Spleen (tissue), 11 donors: ENCODE results near the gene CNPPD1. TPM values are rescaled to one million over a fixed set of nuclear protein-coding genes. Genes with fewer than 3 reads are reported as not detected.

Source experiments
- DNase-seq: peaks from one replicate; pipeline ENCODE4 v3.0.0-alpha.2; 2020
- H3K27ac ChIP-seq, 8 donors: fragments of 200-600 bp; sonication (generic) in 7 of 8; 1 replicate in 4 of 8; 2 replicates in 4 of 8; pipeline versions ENCODE4 v1.5.0 to v1.8.0; 2016 to 2021; ENCODE audit warnings: inconsistent platforms in 4 of 8, mild to moderate bottlenecking in 4 of 8, moderate library complexity in 1 of 8
- H3K27me3 ChIP-seq, 7 donors: fragments of 200-600 bp; sonication (generic) in 6 of 7; replicated peaks in 1 of 7; 1 replicate in 4 of 7; 2 replicates in 3 of 7; pipeline versions ENCODE4 v1.5.0 to v1.8.0; 2016 to 2021; ENCODE audit warnings: inconsistent platforms in 3 of 7, mild to moderate bottlenecking in 1 of 7
- H3K36me3 ChIP-seq, 6 donors: fragments of 200-600 bp; sonication (generic) in 5 of 6; 1 replicate in 4 of 6; 2 replicates in 2 of 6; pipeline versions ENCODE4 v1.5.0 to v1.8.0; 2016 to 2021; ENCODE audit warnings: inconsistent platforms in 2 of 6
- H3K4me1 ChIP-seq, 6 donors: fragments of 200-600 bp; sonication (generic) in 5 of 6; 1 replicate in 3 of 6; 2 replicates in 3 of 6; pipeline versions ENCODE4 v1.5.0 to v1.8.0; 2016 to 2021; ENCODE audit warnings: inconsistent platforms in 3 of 6
- H3K4me3 ChIP-seq, 8 donors: fragments of 200-600 bp; sonication (generic) in 7 of 8; 1 replicate in 4 of 8; 2 replicates in 4 of 8; pipeline versions ENCODE4 v1.5.0 to v1.8.0; 2016 to 2021; ENCODE audit warnings: inconsistent platforms in 4 of 8, mild to moderate bottlenecking in 4 of 8, moderate library complexity in 2 of 8
- H3K9me3 ChIP-seq, 8 donors: fragments of 200-600 bp; sonication (generic) in 7 of 8; 1 replicate in 4 of 8; 2 replicates in 4 of 8; pipeline versions ENCODE4 v1.5.0 to v1.8.0; 2016 to 2021; ENCODE audit warnings: inconsistent platforms in 4 of 8
- CTCF ChIP-seq, 11 experiments: fragments of 200-600 bp in 7 of 11; fragments of 450-650 bp in 4 of 11; sonication (generic) in 4 of 11; IDR thresholded peaks in 8 of 11; conservative IDR thresholded peaks in 3 of 11; 1 replicate in 7 of 11; 2 replicates in 4 of 11; pipeline versions ENCODE4 v1.4.0 to v1.8.0; 2016 to 2021; ENCODE audit warnings: antibody characterized with exemption in 11 of 11, inconsistent platforms in 4 of 11, mild to moderate bottlenecking in 1 of 11
- POLR2A ChIP-seq, 3 donors: fragments of 450-650 bp; IDR thresholded peaks; one replicate each; pipeline ENCODE4 v1.5.1; 2017; ENCODE audit warnings: antibody characterized with exemption in 3 of 3, mild to moderate bottlenecking in 1 of 3
- POLR2AphosphoS5 ChIP-seq, 3 donors: sonication (generic); formaldehyde crosslinking; IDR thresholded peaks; one replicate each; pipeline ENCODE4 v1.5.1; 2017; ENCODE audit warnings: antibody characterized with exemption in 3 of 3
- WGBS, 5 donors: extraction: QIAGEN DNeasy Blood & Tissue Kit in 3 of 5; methylation state at CpG; one replicate each; pipeline versions ENCODE4 v1.1.5 to v1.1.7; 2013 to 2018; 5-methylcytosine and 5-hydroxymethylcytosine counted together
- intact Hi-C: fragments of 100-400 bp; cut with DNase I; formaldehyde crosslinking; loops from one replicate; pipeline ENCODE4 v1.15.0; 2023; ENCODE audit warnings: low total_unique reads
- polyA plus RNA-seq, 3 donors: library from polyadenylated mRNA; stranded (reverse); fragments of 200-250 nt; gene quantifications; one replicate each; pipeline ENCODE4 v1.2.1, GENCODE V29; 2013
- total RNA-seq, 7 donors: library from RNA; depleted of rRNA in 3 of 7; stranded (reverse); fragments of >200 nt in 3 of 7; fragmentation: NEBNext Ultra II Directional in 4 of 7; extraction: Animal tissue kit (Norgen Biotek cat#: 25700) in 4 of 7; gene quantifications; one replicate each; pipeline versions ENCODE4 v1.1.0 to v1.2.1, GENCODE V29; 2016 to 2021
- donor health status: healthy with polysubstance abuse.
- donor health status: DM: no; HTN: no; CAD: no; lungs with moderate emphysema.
- donor health status: DM: no; HTN: no; CAD: no.
- donor health status: Bipolar disorder and iron deficiency.
- donor health status: healthy.
- donor health status: DM: no; HTN: no; CAD: no.
- donor health status: DM: yes; HTN: yes; CAD: no.

CNPPD1 gene
- total and polyA plus RNA-seq, 10 donors, result 51.3 to 80.8 (median 65.2) TPM

- intact Hi-C loops, result no loop called here
- no peak overlapping the region for H3K4me3 ChIP-seq
- H3K4me1 ChIP-seq, result no peaks in the 10 kb centered on the region
- 82 to 90% (median 85%) methylated on average over 5 of the region's 5 CpGs for WGBS, 5 donors
- H3K27me3 ChIP-seq, result peaks cover 0 to 20% (median 0%) of the 10 kb centered on the region in 7 donors
- H3K9me3 ChIP-seq, result no peaks in the 10 kb centered on the region
- no peak for DNase-seq
- H3K36me3 ChIP-seq, result no peaks in the 10 kb centered on the region
- TF ChIP-seq POLR2AphosphoS5 (IDR thresholded peaks at IDR 0.05) (no peak), POLR2A (IDR thresholded peaks at IDR 0.05) (no peak), CTCF (IDR thresholded peaks at IDR 0.05 in 8 of 11, conservative IDR thresholded peaks at IDR 0.05 in 3 of 11) (no peak)
- no peak overlapping the region for H3K27ac ChIP-seq
Observed at GRCh38 chr2:219198974-219199373, 22.2 kb upstream of the CNPPD1 start.

DNA sequence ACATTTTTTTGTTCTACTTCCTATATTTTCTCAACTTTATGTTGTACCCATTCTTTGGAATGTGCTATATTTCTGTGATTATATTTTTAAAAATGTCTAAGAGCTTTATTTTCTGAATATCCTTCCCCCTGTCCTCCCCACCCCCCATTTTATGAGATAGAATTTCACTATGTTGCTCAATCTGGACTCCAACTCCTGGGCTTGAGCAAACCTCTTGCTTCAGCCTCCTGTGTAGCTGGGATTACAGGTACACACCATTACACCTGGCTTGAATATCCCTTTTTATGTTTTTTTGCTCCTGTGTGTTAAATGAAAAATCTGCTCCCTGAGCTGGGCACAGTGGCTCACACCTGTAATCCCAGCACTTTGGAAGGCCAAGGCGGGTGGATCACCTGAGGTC is 20.7 kb upstream of the CNPPD1 start:
- 77 to 100% (median 92%) methylated on average over 1 of the region's 1 CpG for WGBS, 5 donors
- no peaks in the 10 kb centered on the region for H3K9me3 ChIP-seq
- H3K4me1 ChIP-seq, result no peaks in the 10 kb centered on the region
- TF ChIP-seq POLR2AphosphoS5 (IDR thresholded peaks at IDR 0.05), result no peak
- TF ChIP-seq CTCF (IDR thresholded peaks at IDR 0.05 in 8 of 11, conservative IDR thresholded peaks at IDR 0.05 in 3 of 11), result no peak
- TF ChIP-seq POLR2A (IDR thresholded peaks at IDR 0.05), result no peak
- peaks cover 0 to 20% (median 0%) of the 10 kb centered on the region in 7 donors for H3K27me3 ChIP-seq
- no peak overlapping the region for H3K4me3 ChIP-seq
- no peaks in the 10 kb centered on the region for H3K36me3 ChIP-seq
- DNase-seq, result no peak
- intact Hi-C loops, result no loop called here
- no peak overlapping the region for H3K27ac ChIP-seq

GRCh38 chr2:219186754-219187456 is 10.2 kb upstream of the CNPPD1 start:
- no peak for DNase-seq
- intact Hi-C loops, result no loop called here
- WGBS, 5 donors, result 73 to 85% (median 81%) methylated on average over 7 of the region's 7 CpGs

More at GRCh38 chr2:219186754-219187456, 10.2 kb upstream of the CNPPD1 start:
- no peak overlapping the region for H3K4me3 ChIP-seq
- H3K9me3 ChIP-seq, result no peaks in the 10 kb centered on the region
- no peaks in the 10 kb centered on the region for H3K27me3 ChIP-seq
- peaks cover 0 to 13% (median 7%) of the 10 kb centered on the region in 6 donors for H3K4me1 ChIP-seq
- peak overlapping the region in 2 of 8 donors; percentile 19 to 22 for H3K27ac ChIP-seq
- peaks cover 0 to 48% (median 31%) of the 10 kb centered on the region in 6 donors for H3K36me3 ChIP-seq
- TF ChIP-seq POLR2A (IDR thresholded peaks at IDR 0.05) (no peak), CTCF (IDR thresholded peaks at IDR 0.05 in 8 of 11, conservative IDR thresholded peaks at IDR 0.05 in 3 of 11) (no peak), POLR2AphosphoS5 (IDR thresholded peaks at IDR 0.05) (peak in 1 of 3 donors; percentile 31)
